ENCODE data around the gene RGL3. TPM values are rescaled to one million over a fixed set of nuclear protein-coding genes. Genes with fewer than 3 reads are reported as not detected.

The RGL3 gene
- total and polyA plus RNA-seq, 10 of the 15 experiments (the other 5 are each of a cell fraction or from before 2014, with no cell fraction given) = not detected

GRCh38 chr19:11447347-11448262 lies 28.5 kb upstream of the RGL3 start:
- Histone ChIP-seq H3K4me2 (ENCODE audit: control insufficient read depth, insufficient read depth) (no peak overlapping the region), H3K4me1 (ENCODE audit: control insufficient read depth, insufficient read depth, low read length) (0 out of 2 replicates have a peak, but pooled peaks cover 4% of the 10 kb centered on the region), H3K27ac (ENCODE audit: control insufficient read depth, insufficient read depth) (no peak overlapping the region), H3K9me3 (replicated peaks; ENCODE audit: control insufficient read depth, insufficient read depth, low read length) (no peaks in the 10 kb centered on the region), H3K27me3 (replicated peaks in 1 of 2; ENCODE audit: control insufficient read depth in 2 of 2, insufficient read depth in 2 of 2, low read length in 1 of 2) (no peaks in the 10 kb centered on the region), H3K9ac (ENCODE audit: control insufficient read depth, insufficient read depth, low read length) (no peak overlapping the region), H3K79me2 (ENCODE audit: control insufficient read depth, insufficient read depth, low read length) (no peaks in the 10 kb centered on the region), H3K36me3 (ENCODE audit: control insufficient read depth in 2 of 2, insufficient read depth in 2 of 2, low read length in 1 of 2) (peaks cover 4 to 35% of the 10 kb centered on the region in 2 experiments; a peak in 3 of 4 replicates), H2AFZ (ENCODE audit: control insufficient read depth, low read depth, low read length) (no peak overlapping the region), H3K4me3 (no peak overlapping the region), H4K20me1 (ENCODE audit: control insufficient read depth, insufficient read depth) (no peaks in the 10 kb centered on the region)
- DNase-seq (ENCODE audit: low read depth, low spot score) (no peak), FAIRE-seq (no peak), ATAC-seq (no peak)
- intact Hi-C loops (cut with micrococcal nuclease; ENCODE audit: unreplicated experiment) = loop anchor here (2.0 kb wide), 1 partner anchor 67 kb away; no protein-coding TSS in a partner anchor
- BruUV-seq (replicated peaks) = no TSS peak
- ChIA-PET CTCF (interaction anchor here (0.5 to 3.1 kb wide), 5 partner anchors 35 to 121 kb away, joined by 3 to 10 read pairs (median 3); partner anchors contain the start of gene SWSAP1), POLR2A (no interaction called here), RAD21 (ENCODE audit: unreplicated experiment) (interaction anchor here (0.6 to 1.5 kb wide), 4 partner anchors 20 to 484 kb away, joined by 3 read pairs; partner anchors contain the start of gene SWSAP1), SMC1A (ENCODE audit: uncharacterized antibody, unreplicated experiment) (no interaction called here)
- no peak for TF ChIP-seq BHLHE40 (IDR thresholded peaks at IDR 0.05; ENCODE audit: borderline replicate concordance in 1 of 2, low read depth in 2 of 2, low read length in 1 of 2)
- TF ChIP-seq ZNF384 (IDR thresholded peaks at IDR 0.05; ENCODE audit: borderline replicate concordance, low read depth, low read length) = no peak
- TF ChIP-seq CHD4 (IDR thresholded peaks at IDR 0.05) = no peak
- no peak for TF ChIP-seq ZBTB33 (IDR thresholded peaks at IDR 0.05)
- TF ChIP-seq ZNF622 (IDR thresholded peaks at IDR 0.05) = no peak
- no peak for TF ChIP-seq SPI1 (IDR thresholded peaks at IDR 0.05; ENCODE audit: borderline replicate concordance, insufficient read depth, low read depth, low read length)
- no peak for TF ChIP-seq E4F1 (IDR thresholded peaks at IDR 0.05; ENCODE audit: borderline replicate concordance, partially characterized antibody)
- no peak for TF ChIP-seq CTCF (IDR thresholded peaks at IDR 0.05 in 2 of 3, conservative IDR thresholded peaks at IDR 0.05 in 1 of 3; ENCODE audit: control insufficient read depth in 2 of 3, extremely low read depth in 1 of 3, insufficient read depth in 1 of 3, low read depth in 3 of 3, low read length in 3 of 3)
- no peak for TF ChIP-seq BRCA1 (IDR thresholded peaks at IDR 0.05; ENCODE audit: low read depth, low read length)
- no peak for TF ChIP-seq STAT3 (IDR thresholded peaks at IDR 0.05; ENCODE audit: low read depth, low read length)
- WGBS (ENCODE audit: insufficient coverage, insufficient replicate concordance, low lambda C conversion rate, missing lambda C conversion rate) = 74% methylated on average over 30 of the region's 35 CpGs
- in situ Hi-C loops (cut with MboI) = no loop called here

Measured in GM12878 (cell line).